WERI-Rb-1 (cell line): ENCODE results near the gene TMEM121.

Experiments
- DNase-seq: peaks from one replicate; pipeline ENCODE4 v3.0.0-alpha.2; 2020
- H3K27ac ChIP-seq: fragments of 250-450 bp; sonication (Bioruptor Pico); 2 replicates; pipeline ENCODE4 v1.5.1; 2020; ENCODE audit warnings: mild to moderate bottlenecking, moderate library complexity
- H3K27me3 ChIP-seq: fragments of 250-450 bp; sonication (Bioruptor Pico); 2 replicates; pipeline ENCODE4 v1.5.1; 2021; ENCODE audit warnings: mild to moderate bottlenecking, low read depth, moderate library complexity; ENCODE audit not compliant: insufficient read depth, severe bottlenecking
- H3K36me3 ChIP-seq: fragments of 250-450 bp; sonication (Bioruptor Pico); 2 replicates; pipeline ENCODE4 v1.5.1; 2020; ENCODE audit warnings: mild to moderate bottlenecking, moderate library complexity
- H3K4me3 ChIP-seq: 2 replicates; pipeline ENCODE4 v1.5.1; 2011; ENCODE audit warnings: low read depth, mild to moderate bottlenecking, control low read depth, low read length
- H3K9me3 ChIP-seq: fragments of 250-450 bp; sonication (Bioruptor Pico); 2 replicates; pipeline ENCODE4 v1.5.1; 2021; ENCODE audit warnings: mild to moderate bottlenecking, moderate library complexity; ENCODE audit not compliant: severe bottlenecking
- CTCF ChIP-seq: IDR thresholded peaks from 2 replicates; pipeline ENCODE4 v1.5.1; 2011; ENCODE audit warnings: low read depth, mild to moderate bottlenecking, control low read depth, inconsistent platforms, low read length

TMEM121 gene

GRCh38 chr14:105492971-105493871 lies 33.2 kb upstream of the TMEM121 start:
- no peak for DNase-seq
- TF ChIP-seq CTCF, result 0 out of 2 replicates have a peak, but pooled peaks have one; percentile 12

GRCh38 chr14:105493921-105494605 lies 32.3 kb upstream of the TMEM121 start:
- H3K27ac ChIP-seq, result no peak overlapping the region
- DNase-seq, result no peak
- no peak for TF ChIP-seq CTCF
- H3K36me3 ChIP-seq, result peaks cover 22% of the 10 kb centered on the region
- no peaks in the 10 kb centered on the region for H3K27me3 ChIP-seq
- no peak overlapping the region for H3K4me3 ChIP-seq
- H3K9me3 ChIP-seq, result no peaks in the 10 kb centered on the region

More at GRCh38 chr14:105492971-105493871, 33.2 kb upstream of the TMEM121 start:
- Histone ChIP-seq H3K27ac (no peak overlapping the region), H3K4me3 (no peak overlapping the region), H3K9me3 (no peaks in the 10 kb centered on the region), H3K27me3 (no peaks in the 10 kb centered on the region), H3K36me3 (peaks cover 22% of the 10 kb centered on the region)

- H3K9me3 ChIP-seq, result no peaks in the 10 kb centered on the region
- no peak overlapping the region for H3K4me3 ChIP-seq
- peaks cover 22% of the 10 kb centered on the region for H3K36me3 ChIP-seq
- no peaks in the 10 kb centered on the region for H3K27me3 ChIP-seq
- DNase-seq, result no peak
- no peak overlapping the region for H3K27ac ChIP-seq
- no peak for TF ChIP-seq CTCF
These were observed 31.8 kb upstream of the TMEM121 start for GRCh38 chr14:105494606-105494929.

GRCh38 chr14:105495101-105495989 lies 31.0 kb upstream of the TMEM121 start:
- H3K9me3 ChIP-seq, result no peaks in the 10 kb centered on the region
- no peak for TF ChIP-seq CTCF
- H3K4me3 ChIP-seq, result no peak overlapping the region
- DNase-seq, result no peak
- no peaks in the 10 kb centered on the region for H3K27me3 ChIP-seq
- no peak overlapping the region for H3K27ac ChIP-seq
- peaks cover 22% of the 10 kb centered on the region for H3K36me3 ChIP-seq

GRCh38 chr14:105495990-105496830 lies 30.2 kb upstream of the TMEM121 start:
- peaks cover 22% of the 10 kb centered on the region for H3K36me3 ChIP-seq
- no peak for TF ChIP-seq CTCF
- no peak overlapping the region for H3K27ac ChIP-seq
- H3K4me3 ChIP-seq, result no peak overlapping the region
- H3K9me3 ChIP-seq, result no peaks in the 10 kb centered on the region
- H3K27me3 ChIP-seq, result no peaks in the 10 kb centered on the region
- no peak for DNase-seq
